ENCODE data around the gene E2F2.
"Not testable (repeated sequence)": the region's sequence is repeated elsewhere in the genome, so short reads cannot be mapped to it uniquely, and the experiment has no call there.

Gene E2F2

DNA sequence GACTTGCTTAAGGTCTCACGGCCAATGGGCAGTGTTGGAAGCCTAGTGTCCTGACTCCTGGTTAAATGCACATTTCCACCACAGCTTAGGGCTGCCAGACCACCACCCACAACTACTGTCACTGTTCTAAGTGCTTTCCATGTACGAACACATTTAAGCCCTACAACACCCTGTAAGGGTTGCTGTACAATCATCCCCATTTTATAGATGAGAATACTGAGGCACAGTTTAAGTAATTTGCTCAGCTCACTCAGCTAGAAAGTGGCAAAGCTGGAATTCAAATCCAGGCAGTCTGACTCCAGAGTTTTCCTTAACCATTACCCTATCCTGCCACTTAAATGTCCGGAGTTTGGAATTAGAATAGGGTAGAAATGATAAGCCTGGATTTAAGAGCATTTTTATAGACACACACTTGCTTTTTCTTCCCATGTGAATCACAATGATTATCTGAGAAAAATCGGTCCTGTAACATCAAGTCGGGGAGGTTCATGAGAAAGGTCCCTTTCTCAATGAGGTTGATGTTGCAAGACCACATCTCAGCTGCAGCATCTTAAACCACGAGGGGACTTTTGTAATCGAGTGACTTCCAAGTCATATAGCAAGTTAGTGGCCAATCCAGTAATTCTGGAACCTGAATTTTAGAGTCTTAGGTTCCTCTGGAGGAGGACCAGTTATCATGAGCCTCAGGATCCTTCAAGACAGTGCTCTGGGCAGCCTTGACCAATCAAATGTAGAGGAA is 8.6 kb downstream of the E2F2 start:
- DNase-seq = no peak

DNA sequence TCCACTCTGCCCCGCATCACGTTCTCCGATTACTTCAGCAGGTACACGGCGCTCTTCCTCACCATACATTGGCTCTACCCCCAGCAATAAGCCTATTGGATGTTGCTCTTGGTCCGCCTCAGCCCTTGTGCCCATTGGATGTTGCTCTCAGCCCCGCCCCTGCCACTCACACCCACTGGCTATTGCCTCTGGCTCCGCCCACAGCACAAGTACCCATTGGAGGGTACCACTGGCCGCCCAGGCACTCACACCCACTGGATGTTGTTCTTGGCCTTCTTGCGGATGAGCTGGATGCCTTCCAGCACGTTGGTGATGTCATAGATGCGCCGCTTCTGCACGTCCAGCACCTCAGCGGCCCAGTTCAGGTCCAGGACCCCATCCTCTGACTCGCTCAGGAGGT is 9.4 kb downstream of the E2F2 start:
- DNase-seq = no peak

DNA sequence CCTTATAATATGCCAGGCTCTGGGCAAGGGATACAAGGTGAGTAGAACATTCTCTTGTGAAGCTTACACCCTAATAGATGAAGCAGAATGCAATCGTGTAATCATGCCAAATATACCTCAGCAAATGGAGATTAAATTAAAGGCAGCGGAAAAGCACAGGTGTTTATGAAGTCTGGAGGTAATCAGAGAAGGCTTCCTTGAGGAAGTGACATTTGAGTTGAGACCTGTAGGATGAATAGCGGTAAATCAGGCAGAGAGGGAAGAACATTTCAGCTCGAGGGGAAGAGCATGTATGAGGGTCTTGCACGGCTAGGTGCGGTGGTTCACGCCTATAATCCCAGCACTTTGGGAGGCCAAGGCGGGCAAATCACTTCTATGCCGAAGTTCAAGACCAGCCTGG is 13.5 kb downstream of the E2F2 start:
- no peak for DNase-seq

DNA sequence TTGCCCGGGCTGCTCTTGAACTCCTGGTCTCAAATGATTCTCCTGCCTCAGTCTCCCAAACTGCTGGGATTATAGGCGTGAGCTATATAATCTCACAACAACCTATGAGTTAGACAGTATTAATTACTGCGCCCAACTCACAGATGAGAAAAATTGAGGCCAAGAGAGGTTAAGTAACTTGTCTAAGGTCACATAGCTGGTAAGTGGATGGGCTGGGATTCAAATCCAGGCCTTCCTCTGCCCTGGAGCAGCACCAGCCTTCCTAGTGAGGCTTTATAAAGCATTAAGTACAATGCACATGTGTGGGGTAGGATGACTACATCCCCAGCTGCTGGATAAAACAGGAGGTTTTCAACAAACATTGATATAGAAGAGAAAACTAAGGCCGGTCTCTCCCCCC is 15.1 kb downstream of the E2F2 start:
- DNase-seq = no peak

DNA sequence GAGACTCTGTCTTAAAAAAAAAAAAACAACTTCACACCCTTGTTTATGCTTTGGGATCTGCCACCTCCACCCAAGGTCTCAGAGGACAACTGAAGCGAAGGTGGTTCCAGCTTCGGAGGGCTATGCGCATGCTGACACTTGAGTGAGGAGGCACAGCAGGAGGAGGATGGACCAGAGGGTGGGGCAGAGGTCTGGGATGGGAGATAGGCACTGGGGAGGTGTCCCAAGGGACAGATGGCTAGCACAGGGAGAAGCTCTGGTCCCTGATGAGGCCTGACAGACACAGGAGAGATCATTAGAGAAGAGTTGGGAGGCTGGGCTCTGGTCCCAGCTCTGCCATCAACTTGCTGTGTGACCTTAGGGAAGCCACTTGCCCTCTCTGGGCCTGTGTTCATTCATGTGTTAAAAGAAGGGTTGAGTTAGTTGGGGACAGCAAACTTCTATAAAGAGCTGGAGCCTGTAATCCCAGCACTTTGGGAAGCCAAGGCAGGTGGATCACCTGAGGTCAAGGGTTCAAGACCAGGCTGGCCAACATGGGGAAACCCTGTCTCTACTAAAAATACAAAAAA is 16.8 kb downstream of the E2F2 start:
- no peak for DNase-seq

DNA sequence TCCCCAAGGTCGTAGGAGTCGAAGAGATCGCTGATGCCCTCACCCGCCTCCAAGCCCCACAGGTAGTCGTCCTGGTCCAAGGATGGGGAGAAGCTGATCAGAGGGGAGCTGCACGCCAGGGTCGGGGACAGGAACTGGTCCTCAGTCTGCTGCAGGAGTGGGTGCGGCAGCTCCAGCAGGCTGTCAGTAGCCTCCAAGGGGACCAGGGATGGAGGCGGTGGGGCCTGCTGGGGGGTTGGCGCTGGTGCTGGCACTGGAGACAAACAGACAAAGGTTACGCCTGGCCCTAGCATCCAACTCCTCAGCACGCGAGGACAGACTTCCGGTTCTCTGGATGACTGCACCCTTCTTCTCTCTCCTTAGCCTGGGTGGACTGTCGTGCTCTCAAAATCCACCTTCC is 21.1 kb downstream of the E2F2 start:
- no peak for DNase-seq

DNA sequence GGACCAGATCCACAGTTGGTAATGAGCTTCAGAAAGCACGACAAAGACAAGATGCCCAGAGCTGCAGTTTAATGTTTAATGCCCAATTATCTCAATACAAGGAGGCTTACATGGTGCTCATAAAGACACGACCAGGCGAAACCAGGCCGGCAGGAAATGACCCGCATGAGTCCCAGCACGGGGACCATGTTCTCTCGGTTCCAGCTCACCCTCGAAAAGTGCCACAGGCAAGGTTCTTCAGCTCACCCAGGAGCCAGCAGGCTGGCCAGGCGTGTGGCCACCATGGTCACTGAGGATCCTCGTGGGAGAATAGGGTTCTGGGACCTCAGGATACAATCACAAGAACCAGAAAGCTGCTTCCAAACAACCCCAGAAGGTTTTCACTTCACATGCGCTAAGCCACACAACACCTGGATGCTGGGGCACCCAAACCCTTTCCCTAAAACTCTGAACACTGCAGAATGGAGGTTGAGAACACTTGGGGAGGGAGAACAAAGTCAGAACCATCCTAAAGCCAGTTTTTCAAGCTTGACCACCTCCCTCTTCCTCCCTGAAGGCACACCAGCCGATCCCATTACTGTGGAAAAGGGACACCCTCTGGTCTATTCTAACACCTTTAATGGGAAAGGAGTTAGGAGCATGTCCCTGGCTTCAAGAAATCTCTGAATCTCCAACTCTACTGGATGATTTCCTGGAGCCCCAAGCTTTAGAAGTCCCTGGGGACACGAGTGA is 24.5 kb downstream of the E2F2 start:
- no peak for DNase-seq

DNA sequence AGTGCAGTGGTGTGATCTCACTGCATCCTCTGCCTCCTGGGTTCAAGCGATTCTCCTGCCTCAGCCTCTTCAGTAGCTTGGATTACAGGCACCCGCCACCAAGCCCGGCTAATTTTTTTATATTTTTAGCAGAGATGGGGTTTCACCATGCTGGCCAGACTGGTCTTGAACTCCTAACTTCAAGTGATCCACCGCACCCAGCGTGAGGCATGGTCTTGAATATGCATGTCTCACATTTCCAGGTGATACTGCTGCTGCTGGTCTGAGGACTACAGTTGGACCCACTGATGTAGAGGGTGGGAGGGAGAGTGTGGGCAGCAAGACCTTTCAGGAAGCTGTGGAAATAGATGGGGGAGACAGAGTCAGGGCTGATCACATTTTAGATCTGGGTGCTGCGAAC is 25.2 kb downstream of the E2F2 start:
- no peak for DNase-seq

DNA sequence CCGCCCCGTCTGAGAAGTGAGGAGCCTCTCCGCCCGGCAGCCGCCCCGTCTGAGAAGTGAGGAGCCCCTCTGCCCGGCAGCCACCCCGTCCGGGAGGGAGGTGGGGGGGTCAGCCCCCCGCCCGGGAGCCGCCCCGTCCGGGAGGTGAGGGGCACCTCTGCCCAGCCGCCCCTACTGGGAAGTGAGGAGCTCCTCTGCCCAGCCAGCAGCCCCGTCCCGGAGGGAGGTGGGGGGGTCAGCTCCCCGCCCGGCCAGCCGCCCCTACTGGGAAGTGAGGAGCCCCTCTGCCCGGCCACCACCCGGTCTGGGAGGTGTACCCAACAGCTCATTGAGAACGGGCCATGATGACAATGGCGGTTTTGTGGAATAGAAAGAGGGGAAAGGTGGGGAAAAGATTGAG is 26.9 kb downstream of the E2F2 start:
- DNase-seq = not testable (repeated sequence)

DNA sequence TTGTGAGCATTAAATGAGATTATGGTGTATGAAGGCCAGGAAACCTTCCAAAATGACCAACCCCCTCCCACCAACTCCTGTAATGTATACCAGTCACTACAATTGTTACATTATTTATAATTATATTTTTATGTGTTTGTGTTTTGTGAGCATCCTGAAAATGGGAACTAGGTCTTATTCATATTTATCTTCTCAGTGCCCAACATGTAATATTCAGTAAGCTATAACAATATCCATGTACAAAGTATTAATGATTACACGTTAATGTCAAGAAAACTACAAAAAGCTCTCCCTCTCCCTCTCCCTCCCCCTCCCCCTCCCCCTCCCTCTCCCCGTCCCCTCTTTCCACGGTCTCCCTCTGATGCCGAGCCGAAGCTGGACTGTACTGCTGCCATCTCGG is 28.1 kb downstream of the E2F2 start:
- DNase-seq = no peak

DNA sequence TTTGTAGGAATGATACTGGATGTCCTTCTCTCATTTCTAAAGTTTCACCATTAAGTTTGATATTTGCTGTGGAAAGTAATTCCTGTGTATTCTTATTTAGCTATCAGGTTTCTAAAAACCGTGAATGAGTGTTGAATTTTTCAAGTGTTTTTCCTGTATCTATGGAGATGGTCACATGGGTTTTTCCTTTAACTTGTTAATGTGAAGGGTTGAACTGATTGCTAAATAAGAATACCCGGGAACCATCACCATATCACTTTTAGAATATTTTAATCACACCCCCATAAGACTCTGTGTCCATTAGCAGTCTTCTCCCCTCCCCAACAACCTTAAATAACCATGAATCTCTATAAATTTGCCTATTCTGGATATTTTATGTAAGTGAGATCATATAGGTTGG is 30.6 kb downstream of the E2F2 start:
- no peak for DNase-seq

DNA sequence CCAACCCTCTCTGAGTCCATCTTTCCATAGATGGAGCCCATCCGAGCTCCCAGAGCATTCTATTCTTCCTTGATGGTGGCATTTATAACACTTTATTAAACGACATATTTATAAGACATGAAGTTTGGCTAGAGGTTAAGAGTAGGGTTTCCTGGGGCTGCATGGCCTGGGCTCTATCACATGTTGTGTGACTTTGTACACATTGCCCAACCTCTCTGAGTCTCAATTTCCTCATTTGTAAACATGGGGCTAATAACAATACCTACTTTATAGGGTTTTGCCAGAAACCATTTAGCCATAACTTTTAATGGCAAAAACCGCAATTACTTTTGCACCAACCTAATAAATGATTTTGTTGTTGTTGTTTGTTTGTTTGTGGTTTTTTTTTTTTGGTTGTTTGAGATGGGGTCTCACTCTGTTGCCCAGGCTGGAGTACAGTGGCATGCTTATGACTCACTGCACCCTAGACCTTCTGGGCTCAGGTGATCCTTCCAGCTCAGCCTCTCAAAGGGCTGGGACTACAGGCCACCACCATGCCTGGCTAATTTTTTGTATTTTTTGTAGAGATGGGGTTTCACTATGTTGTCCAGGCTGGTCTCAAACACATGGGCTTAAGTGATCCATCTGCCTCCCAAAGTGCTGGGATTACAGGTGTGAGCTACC is 33.1 kb downstream of the E2F2 start:
- DNase-seq = no peak

DNA sequence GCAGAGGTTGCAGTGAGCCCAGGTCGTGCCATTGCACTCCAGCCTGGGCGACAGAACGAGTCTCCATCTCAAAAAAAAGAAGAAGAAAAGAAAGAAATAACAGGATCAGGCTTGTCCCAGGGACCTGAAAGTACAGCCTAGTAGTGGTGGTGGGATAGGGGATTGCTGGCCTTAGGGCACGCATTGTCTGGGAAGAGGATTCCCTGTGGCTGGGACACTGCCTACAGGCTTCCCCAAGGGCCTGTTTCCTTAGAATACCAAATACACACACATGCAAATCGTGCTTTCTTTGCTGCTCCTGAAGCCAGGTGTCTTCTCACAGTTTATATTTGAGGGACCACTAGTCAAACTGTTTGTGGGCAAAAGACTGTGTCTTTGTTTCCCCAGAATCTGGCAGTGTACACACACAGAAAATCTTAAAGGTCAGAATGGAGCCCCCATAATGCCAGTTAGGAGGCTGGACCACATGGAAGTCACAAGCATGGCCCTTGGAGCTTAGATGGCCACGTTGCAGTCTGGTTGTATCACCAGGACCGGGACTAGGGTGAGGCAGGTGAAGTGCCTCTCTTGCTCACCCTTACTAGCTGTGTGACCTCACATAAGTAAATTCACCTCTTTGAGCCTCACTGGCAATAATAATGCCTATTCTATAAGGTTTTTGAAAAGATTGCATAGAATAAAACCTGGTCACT is 34.4 kb downstream of the E2F2 start:
- no peak for DNase-seq

DNA sequence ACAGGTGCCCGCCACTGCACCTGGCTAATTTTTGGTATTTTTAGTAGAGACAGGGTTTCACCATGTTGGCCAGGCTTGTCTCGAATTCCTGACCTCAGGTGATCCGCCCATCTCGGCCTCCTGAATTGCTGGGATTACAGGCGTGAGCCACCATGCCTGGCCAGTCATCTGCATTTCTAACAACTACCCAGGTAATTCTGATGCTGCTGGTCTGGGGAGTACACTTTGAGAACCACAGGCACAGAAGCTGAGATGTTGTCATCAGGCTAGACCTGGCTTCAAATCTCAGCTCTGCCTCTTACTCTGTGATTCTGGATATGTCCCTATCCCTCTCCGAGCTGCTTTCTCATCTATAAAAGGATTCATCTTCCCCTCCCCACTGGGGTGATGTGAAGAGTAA is 36.2 kb downstream of the E2F2 start:
- not testable (repeated sequence) for DNase-seq

DNA sequence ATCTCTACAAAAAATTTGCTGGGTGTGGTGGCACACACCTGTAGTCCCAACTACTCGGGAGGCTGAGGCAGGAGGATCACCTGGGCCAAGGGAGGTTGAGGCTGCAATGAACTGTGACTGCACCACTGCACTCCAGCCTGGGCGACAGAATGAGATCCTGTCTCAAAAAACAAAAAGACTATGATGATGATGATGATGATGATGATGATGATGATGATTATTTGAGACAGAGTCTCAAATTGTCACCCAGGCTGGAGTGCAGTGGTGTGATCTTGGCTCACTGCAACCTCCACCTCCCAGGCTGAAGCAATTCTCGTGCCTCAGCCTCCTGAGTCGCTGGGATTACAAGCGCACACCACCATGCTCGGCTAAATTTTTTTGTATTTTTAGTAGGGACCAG is 38.3 kb downstream of the E2F2 start:
- DNase-seq = not testable (repeated sequence)

DNA sequence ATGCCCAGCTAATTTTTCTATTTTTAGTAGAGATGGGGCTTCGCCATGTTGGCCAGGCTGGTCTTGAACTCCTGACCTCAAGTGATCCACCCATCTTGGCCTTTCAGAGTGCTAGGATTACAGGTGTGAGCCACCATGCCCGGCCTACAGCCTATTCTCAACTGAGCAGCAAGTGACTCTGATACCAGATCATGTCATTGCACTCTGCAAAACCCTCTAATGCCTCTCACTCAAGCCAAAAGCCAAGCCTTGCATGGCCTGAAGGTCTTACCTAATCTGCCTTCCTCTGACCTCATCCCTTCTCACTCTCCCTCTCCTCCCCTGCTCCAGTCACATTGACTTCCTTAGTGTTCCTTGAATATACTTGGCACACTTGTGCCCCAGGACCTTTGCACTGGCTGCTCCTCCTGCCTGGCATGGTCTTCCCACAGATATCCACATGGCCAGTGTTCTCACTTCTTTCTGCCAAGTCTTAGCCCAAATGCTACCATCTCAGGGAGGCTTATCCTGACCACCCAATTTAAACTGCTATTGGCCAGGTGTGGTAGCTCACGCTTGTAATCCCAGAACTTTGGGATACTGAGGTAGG is 38.8 kb downstream of the E2F2 start:
- DNase-seq = no peak

DNA sequence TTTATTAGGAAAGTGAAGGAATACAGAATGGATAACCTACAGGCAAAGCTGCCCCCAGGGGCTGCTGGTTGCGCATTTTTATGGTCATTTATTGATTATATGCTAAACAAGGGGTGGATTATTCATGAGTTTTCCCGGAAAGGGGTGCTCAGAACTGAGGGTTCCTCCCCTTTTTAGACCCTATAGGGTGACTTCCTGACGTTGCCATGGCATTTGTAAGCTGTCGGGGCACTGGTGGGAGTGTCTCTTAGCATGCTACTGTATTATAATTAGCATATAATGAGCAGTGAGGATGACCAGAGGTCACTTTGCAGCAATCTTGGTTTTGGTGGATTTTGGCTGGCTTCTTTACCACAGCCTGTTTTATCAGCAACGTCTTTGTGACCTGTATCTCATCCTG is 41.2 kb downstream of the E2F2 start:
- no peak for DNase-seq

DNA sequence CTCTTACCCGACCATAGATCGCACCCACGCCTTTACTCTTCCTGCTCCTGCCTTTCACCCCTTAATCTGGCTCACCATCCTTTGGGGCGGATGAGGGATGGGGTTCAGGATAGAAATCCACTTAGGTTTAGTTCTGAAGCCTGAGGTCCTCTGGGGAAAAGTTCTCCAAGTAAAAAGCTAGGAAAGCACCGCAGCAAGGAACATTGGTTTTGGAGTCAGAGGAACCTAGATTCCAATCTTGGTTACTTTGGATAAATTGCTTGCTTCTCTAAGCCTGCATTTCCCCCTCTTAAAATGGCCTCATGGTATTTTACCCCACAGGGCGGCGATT is 46.1 kb downstream of the E2F2 start:
- DNase-seq = no peak

DNA sequence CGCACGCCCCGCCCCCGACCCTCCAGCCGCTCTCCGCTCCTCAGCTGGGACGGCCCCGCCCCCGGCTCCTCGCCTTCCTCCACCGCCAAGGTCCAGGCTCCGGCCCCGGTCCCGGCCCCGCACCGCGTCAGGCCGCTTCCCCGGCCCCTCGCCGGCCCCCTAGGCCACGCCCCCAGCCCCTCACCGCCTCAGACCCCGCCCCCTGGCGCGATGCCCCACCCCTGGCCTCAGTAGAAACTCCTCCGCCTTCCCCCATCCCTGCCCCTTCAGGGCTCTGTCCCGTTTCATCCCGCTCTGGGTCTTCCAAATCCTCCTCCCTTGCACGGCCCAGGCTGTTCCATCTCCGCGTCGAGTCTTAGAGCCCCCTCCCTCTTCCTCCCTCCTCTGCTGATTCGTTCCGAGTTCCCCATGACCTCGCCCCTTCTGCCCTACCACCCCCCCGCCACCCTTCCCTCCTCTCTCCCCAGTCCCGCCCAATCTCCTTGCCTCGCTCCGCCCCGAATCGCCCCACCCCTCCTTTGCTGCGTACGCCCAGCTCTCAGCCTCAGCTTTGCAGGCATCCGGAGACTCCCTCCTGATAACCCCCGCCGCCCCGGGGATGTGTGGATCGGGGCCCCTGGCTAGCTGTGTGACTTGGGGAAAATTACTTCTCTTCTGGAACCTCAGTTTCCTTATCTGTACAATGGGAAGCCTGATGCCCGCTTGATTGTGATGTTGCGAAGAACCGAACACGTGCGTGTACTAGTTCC is 46.6 kb downstream of the E2F2 start:
- peak; percentile 90 for DNase-seq

DNA sequence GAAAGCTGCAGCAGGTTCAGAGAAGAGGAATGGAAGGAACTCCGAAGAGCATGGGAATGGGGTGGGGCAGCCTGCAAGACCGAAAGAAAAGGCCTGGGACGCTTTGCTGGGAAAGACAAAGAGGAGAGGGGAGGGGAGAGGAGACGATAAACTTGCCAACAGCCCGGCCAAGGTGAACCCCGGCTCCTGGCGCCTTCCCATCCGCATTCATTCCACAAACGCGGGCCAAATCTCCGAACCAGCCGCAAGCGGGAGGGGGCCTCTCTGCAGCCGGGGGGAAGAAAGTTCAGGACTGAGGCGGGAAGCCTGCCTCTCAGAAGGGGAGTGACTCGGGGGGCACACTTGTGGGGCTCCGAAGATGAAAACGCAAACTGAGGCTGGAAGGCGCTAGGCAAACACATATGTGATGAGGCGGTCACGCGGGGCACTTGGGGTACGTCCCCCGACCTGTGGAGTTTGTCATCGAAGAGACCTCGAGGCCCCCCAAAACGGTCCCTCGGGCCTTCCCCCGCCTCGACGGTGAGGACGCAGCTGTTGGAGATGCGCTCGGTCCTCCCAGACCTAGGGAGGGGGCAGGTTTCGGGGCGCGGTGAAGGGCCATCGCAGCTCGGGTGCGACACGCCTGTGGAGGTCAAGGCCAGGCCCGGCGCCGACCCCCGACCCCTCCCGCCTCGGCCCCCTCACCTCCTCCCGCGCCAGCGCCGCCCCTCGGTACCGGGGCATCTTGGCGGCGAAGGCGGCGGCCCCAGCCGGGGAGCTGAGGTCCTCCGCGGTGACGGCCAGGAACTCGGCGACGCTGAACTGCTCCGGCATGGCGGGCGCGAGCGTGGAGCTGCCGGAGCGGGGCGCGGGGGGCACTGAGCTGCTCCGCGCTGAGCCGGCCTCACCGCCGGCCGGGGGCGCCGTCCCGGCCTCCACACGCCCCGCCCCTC is 47.4 kb downstream of the E2F2 start, which contains the start of gene ASAP3:
TSS of gene ASAP3 (minus strand) at position 859 of the 932 bp plus-strand sequence. CDS start at position 813, 46 bp downstream.
- peak; percentile 1 for DNase-seq

DNA sequence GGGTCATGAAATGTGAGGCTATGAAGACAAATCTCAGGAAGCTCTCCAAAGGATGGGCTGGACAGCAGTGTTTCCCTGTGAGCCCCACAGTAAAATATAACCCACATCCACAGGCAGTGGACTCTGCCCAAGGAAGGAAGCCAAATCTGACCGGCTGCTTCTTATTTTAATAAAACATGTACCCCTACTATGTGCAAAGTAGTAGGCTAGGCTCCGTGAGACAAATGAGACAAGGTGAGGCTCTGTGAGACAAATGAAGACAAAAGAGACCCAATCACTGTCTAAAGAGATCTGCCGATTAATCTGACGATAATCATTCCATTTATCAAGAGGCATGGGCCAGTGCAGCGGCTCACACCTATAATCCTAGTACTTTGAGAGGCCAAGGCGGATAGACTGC is 49.1 kb downstream of the E2F2 start:
- DNase-seq = no peak
